GM19463 (cell line): ENCODE data around the gene RCAN3.
"Not testable (repeated sequence)": the region's sequence is repeated elsewhere in the genome, so short reads cannot be mapped to it uniquely, and the experiment has no call there.

Experiments used
- ATAC-seq: cut with Tn5 transposase; IDR thresholded peaks from one replicate; pipeline ENCODE4 v1.9.1; 2021; ENCODE audit warnings: mild to moderate bottlenecking, moderate library complexity; ENCODE audit not compliant: unreplicated experiment

Gene RCAN3

DNA sequence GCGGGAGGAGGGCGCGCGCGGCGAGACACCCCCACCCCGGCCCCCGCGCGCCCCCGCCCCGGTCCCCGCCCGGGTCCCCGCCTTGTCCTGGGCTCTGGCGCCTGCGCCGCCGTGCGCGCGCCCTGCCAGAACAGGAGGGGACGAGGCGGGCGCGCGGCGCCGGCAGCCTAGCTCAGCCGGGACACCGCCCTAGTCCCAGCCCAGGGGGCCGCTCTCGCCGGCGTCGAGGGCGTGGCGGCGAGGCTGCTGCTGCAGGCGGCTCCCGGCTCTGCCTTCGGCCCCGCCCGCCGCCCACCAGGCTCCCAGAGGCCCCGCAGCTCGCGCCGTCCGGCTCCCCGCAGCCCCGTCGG is at the start of gene RCAN3:
Gene RCAN3 (plus strand): TSS at position 128 of the 350 bp plus-strand sequence. CDS start 11,537 bp downstream, outside the sequence.
- no peak for ATAC-seq

DNA sequence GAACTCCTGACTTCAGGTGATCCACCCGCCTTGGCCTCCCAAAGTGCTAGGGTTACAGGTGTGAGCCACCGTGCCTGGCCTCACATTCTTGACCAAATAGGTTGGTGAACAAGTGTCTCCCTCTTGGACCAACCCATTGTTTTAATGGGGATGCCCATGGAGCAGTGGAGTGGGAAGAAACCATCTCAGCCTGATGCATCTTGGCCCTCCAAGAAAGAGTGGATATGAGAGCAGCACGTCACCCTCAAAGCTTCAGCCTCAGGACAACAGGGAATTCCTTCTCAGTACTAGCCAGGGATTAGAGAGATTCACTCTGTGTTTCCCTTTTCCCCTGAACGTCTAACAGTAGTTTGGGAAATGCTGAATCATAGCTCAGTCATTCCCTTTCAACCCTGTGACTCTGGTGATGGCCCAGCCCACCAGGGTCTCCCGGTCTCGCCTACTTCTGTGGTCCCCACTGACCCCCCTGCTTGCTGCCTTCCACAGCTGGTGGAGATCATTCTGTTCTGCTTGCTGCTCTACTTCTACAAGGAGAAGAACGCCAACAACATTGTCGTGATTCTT is 49.6 kb upstream of the RCAN3 start:
- no peak for ATAC-seq

DNA sequence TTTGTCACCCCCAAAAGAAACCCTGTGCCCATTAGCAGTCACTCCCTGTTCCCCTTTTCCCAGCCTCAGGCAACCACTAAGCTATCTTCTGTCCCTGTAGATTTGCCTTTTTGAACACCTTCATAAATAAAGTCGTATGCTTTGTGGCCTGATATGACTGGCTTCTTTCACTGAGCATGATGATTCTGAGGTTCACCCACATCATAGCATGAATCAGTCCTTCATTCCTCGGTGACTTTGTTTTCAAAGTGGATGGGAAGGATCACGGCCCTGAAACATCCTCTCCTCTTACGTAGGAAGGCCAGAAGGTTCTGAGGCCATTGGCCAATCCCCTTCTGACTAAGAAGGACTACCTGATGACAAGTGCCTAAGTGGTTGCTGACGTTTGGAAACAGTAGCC is 48.0 kb upstream of the RCAN3 start:
- ATAC-seq, result no peak

DNA sequence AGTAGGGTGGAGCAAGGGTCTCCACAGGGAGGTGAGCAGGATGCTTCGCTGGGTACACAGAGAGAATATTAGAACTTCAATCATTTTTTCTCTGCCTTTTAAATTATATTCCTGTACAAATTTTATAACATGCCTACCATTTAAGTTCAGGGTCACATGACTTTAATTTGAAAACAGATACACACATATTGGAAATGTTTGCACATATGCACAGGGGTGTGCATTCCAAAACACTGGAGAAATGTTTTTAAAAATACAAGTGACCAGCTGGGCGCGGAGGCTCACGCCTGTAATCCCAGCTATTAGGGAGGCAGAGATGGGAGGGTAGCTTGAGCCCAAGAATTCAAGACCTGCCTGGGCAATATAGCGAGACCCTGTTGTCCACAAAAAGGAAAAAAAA is 47.4 kb upstream of the RCAN3 start:
- ATAC-seq, result no peak

DNA sequence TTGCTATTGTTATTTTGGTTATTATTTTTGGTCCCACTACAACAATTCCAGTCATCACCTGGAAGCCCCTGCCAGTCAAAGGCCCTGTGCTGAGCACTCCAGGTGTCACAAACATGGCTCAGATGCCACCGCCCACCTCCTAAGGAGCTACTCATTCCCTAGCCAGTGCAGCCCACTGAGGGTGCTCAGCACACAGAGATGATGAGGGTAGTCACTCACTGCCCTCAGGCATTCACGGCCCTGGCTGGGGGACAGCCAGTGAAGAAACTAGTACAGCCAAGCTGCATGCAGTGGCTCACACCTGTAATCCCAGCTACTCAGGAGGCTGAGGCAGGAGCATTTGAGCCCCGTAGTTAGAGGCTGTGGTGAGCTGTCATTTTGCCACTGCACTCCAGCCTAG is 44.8 kb upstream of the RCAN3 start:
- ATAC-seq, result no peak

DNA sequence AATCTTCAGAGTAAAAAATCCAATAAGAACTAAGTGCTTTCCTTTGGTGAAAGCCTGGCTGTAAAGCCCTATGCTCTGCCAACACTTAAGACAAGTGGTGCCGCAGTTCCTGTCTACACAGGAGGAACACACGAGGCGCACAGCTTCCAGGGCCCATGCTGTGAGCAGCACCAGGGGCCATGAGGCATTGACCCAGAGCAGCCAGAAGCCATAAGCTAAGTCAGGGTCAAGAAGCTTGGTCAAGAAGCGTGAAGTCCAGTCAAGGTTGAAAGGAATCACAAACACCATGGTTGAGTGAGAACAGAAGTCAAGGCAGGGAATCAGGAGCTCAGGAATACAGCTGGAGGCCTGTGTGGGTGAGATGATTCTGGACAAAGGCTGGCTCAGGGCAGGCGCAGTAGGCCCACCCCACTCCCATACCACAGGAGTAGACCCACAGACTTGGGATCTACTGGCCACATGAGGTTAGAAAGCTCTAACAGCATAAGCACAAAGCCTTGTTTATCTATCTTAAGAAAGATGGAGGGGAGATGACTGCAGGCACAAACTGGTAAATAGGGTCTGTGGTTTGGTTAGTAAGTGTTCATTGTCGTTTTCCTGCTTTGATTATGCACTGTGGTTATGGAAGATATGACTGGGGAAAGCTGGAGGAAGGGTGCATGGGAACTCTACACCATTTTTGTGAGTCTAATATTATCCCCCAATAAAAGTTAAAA is 42.9 kb upstream of the RCAN3 start:
- ATAC-seq, result no peak

DNA sequence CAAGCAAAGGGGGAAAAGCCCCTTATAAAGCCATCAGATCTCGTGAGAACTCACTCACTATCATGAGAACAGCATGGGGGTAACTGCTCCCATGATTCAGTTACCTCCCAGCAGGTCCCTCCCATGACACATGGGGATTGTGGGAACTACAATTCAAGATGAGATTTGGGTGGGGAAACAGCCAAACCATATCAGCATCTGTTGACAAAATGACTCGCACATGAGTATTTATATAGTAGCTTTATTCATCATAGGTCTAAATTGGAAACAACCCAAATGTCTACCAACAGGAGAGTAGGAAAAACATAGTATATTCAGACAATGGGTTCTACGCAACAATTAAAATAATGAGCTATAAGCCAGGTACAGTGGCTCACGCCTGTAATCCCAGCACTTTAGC is 40.5 kb upstream of the RCAN3 start:
- ATAC-seq, result not testable (repeated sequence)

DNA sequence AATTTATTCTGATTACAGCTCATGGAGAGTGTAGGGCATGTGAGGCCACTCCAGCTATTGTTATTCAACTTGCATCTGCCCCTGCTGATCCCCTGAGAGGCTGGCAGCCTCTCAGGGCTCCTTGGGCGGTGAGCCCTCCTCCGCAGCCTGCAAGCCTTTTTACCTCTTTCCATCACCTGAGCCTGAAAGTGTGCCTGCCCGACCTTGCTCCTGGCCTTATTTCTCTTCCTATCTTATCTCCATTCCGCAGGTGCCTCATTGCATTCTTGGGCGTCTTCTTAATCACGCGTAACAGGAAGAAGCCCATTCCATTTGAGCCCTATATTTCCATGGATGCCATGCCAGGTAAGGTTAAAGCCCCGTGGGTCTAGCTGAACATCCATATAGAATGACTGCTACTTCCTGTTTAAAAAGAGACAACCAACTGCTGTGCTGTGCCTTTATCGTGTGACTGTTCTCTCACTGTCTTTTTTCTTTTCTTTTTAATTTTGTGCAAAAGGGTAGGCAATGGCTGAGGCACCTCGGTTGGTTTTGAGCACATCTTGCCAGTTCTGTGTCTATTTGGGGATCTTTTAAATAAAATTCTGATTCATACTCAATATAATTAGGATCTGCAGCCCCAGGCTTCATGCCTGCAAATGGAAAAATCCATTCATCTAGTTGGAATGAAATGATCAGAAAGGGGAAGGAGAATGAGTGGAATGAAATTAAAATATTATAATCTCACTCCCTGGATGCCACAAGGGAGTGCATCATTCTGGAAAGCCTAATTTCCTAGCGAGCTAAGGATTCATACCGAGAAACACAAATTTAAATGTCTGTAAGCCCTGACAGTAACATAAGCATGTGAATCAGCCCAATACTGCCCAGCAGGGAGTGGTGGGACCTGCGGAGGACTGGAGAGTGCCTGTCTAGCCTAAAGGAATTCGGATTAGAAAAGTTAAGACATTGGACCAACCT is 38.6 kb upstream of the RCAN3 start:
- ATAC-seq, result no peak

DNA sequence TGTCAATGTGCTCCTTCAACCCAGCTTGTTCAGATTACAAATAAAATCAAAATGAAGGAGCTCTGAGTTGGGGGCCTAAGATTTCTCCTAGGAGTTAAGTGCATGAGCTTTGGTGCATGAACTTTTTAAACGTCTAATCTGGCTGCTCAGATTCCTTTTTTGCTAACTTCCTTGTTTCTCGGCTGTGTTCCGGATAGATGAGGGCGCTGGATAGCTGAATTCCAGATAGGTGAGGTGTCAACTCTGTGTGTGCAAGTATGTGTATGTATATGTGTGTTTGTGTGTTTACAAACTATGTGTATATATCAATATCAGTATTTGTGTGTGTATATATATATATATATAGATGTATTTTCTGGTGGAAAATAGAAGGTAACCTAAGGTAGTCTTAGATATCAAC is 37.5 kb upstream of the RCAN3 start:
- no peak for ATAC-seq

DNA sequence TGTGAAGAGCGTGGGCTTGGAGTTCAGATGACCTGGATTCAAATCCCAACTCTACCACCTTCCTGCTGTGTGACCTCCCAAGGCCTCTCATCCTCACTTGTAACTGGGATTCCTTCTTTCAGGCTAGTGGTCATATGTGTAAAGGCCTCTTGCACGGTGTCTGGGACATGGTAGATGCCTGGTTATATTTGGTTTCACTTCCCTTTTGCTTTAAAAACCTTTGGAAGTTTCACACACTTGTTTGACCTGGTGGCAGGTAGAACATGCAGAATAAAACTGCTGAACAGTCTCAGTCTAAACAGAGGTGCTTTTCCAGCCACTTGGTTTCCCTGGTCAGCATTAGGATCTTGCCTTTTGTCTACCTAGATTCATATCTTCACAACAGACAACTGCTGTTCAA is 37.0 kb upstream of the RCAN3 start:
- ATAC-seq, result no peak

DNA sequence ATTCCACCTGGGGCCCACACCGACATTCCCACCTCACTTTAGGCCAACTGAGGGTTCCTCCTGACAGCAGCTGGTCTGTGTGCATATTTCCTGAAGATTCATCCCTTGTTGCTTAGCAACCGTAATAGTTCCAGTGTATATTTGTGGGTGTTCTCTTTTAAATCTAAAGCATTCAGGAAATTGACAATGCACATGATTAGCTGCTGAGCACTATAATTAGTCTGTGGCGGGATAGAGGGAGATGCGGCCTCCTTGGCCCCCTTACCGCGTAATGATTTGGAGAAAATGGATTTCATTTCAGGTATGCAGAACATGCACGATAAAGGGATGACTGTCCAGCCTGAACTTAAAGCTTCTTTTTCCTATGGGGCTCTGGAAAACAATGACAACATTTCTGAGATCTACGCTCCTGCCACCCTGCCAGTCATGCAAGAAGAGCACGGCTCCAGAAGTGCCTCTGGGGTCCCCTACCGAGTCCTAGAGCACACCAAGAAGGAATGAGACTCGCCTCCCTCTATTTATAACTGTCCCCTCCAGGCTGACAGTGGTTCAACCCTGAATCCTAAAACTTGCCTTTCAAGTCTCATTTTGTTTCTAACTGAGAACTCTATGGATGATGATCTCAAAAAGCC is 33.8 kb upstream of the RCAN3 start:
- no peak for ATAC-seq

DNA sequence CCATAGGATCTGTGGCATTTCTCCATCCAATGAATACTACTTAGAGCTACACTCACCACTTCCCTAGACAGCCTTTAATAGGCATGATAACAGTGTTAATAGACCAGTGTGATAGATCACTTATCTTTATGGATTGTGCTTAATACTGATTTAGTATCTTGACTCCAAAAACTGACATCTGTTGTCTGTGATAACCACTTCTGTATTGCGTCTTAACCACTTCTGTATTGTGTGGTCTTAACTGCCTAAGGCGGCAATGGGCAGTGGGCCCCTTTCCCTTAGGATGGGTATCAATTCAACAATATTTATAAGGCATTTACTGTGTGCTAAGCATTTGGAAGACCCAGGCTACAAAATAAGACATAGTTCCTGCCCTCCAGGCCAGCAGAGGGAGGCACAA is 32.0 kb upstream of the RCAN3 start:
- no peak for ATAC-seq

DNA sequence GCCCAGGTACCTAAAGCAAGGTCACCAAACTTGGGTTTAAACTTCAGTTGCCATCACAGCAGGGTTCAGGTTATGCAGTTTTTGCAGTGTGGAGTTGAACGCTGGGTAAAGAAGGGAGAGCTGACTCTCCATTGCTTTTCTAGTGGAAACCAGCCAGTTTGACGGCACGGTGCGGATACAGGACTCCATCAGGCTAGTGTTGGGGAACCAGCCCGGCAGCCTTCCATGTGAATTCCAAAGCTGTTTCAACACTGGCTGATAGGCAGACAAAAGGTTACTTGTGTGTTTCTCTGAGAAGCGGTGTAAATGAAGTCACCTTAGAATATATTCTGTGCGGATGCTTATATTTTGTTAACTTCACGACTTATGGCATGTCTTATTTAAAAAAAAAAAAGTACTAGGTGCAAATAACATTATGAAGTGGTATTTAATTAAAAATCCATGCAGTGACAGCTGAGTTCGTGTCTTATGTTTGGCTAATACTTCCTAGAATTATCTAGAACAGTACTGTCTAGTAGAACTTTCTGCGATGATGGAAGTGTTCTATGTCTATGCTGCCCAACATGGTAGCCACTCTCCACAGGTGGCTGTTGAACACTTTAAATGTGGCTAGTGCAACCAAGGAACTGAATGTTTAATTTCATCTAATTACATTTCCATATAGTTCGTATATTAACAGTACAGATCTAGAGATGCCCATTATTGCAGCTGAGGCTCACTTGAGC is 29.9 kb upstream of the RCAN3 start:
- no peak for ATAC-seq

DNA sequence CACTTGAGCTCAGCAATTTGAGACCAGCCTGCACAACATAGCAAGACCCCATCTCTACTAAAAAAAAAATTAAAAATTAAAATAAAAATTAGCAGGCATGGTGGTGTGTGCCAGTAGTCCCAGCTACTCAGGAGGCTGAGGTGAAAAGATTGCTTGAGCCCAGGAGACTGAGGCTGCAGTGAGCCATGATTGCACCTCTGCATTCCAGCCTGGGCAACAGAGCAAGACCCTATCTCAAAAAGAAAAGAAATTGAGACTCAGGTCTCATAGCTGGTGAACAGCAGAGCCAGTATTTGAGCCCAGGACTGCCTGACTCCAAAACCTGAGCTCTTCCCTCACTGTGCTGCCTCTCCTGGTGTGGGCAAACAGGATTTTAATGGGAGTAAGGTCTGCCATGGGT is 28.4 kb upstream of the RCAN3 start:
- ATAC-seq, result no peak

DNA sequence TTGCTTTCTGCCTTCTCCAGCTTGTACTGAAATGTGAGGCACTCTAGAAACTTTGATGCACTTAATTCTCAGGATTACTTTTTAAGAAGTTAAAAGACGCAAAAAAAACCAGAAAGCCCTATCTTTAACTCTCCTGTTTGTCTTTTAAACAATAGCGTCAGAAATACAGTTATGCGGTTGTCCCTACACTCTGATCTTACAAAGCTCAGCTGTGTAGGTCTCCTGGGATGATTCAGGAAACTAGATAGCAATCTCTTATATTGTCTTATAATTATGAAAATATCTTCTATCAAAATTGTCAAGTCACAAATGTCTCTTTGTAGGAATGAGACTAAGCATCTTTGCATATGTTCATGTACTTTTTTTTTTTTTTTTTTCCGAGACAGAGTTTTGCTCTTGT is 26.9 kb upstream of the RCAN3 start:
- no peak for ATAC-seq

DNA sequence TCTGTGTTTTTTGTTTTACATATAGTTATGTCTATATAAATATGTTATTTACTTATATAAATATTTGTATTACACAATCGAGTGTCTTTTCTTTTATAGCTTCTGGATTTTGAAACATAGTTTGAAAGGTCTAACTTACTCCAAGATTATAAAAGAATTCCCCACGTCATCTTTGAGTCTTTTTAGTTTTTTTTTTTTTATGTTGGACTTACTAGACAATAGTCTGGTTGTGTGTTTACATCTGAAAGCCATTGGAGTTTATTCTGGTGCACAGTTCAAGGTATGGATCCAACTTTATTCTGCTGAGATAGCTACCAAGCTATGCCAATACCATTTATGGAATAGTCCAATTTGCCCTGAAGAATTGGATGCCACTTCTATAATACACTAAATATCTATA is 26.1 kb upstream of the RCAN3 start:
- ATAC-seq, result no peak

DNA sequence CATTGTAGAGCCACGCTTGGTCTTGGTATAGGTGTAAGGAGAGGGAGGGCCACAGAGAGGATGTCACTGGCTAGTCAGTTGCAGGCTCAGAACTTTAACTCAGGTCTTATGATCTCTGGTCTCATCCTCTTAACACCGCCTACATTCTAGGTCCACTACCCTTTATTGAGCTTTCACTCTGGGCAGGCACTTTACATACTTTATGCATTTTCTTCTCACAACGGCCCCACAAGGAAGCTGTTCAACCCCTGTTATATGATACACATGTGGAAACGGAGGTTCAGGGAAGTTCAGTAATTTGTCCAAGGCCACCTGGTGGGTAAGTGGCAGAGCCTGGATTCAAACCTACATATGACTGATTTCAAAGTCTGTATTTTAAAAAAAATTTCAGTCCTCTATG is 25.3 kb upstream of the RCAN3 start:
- ATAC-seq, result no peak

DNA sequence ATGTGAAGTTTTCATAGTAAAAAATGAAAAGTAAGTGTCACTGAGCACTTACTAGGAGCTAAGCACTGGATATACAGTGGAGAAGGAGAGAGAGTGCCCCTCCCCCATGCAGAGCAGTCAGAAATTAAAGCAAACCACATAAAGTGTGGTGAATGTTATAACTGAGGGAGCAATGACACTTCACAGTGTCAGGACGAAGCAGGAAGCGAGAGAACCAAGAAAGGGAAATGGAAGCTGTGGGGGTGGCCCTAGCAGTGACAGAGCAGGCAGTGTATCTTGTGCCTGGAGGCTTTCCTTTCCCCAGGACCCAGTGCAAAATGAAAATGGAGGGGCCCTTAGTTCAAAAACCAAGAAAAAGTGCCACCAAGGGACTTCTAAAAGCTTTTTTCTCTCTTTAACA is 21.5 kb upstream of the RCAN3 start:
- ATAC-seq, result no peak

DNA sequence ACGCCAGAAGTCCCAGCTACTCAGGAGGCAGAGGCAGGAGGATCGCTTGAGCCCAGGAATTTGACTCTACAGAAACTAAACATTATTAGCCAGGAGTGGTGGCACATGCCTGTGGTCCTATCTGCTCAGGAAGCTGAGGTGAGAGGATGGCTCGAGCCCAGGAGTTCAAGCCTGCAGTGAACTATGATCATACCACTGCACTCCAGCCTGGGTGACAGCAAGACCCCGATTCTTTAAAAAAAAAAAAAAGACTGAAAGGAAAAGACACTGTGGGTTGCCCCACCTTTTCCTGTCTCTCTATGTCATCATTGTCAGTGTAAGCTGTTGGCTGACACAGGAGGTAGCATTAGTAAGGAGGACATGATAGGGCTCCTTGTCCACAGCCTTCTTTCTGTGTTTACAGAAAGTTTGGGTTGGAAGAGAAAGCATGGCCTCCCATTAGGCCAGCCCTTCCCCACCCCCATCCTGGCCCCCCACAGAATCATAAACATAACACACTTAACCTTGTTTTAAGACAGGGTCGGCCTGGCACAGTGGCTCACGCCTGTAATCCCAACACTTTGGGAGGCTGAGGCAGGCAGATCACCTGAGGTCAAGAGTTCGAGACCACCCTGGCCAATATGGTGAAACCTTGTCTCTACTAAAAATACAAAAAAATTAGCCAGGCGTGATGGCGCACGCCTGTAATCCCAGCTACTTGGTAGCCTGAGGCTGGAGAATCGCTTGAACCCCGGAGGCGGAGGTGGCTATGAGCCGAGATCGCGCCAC is 20.6 kb upstream of the RCAN3 start:
- ATAC-seq, result no peak

DNA sequence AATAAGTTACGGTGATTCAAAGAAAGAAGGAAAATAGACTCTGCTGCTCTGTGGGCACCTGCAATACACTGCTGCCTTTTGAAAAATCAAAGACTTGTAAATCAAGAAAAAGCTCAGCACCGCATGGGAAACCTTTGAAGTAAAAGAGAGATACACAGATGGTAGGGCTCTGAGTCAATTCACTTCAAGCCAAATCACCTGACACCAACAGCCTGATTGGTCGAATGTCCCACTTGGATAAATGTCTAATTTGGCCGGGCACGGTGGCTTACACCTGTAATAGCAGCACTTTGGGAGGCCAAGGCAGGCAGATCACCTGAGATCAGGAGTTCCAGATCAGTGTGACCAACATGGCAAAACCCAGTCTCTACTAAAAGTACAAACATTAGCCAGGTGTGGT is 19.2 kb upstream of the RCAN3 start:
- no peak for ATAC-seq
